Vagina (tissue), 2 donors: ENCODE results near the gene OR2T35. TPM values are rescaled to one million over a fixed set of nuclear protein-coding genes. Genes with fewer than 3 reads are reported as not detected.

ENCODE experiments used
- DNase-seq, 2 donors: peaks; one replicate each; pipeline ENCODE4 v3.0.0-alpha.2; 2017; ENCODE audit errors: extremely low spot score in 2 of 2
- H3K27ac ChIP-seq: fragments of 200-600 bp; sonication (generic); one replicate; pipeline ENCODE4 v1.5.1; 2019
- H3K27me3 ChIP-seq: fragments of 200-600 bp; sonication (generic); one replicate; pipeline ENCODE4 v1.5.1; 2019
- H3K36me3 ChIP-seq, 2 donors: fragments of 200-600 bp; sonication (generic); one replicate each; pipeline ENCODE4 v1.5.1; 2017 to 2019
- H3K4me1 ChIP-seq: fragments of 200-600 bp; sonication (generic); one replicate; pipeline ENCODE4 v1.5.1; 2019
- H3K4me3 ChIP-seq, 2 donors: fragments of 200-600 bp; sonication (generic); 1 replicate in 1 of 2; 2 replicates in 1 of 2; pipeline ENCODE4 v1.5.1; 2016 to 2019
- H3K9me3 ChIP-seq: fragments of 200-600 bp; sonication (generic); one replicate; pipeline ENCODE4 v1.5.1; 2019
- POLR2A ChIP-seq, 2 donors: fragments of 450-650 bp; IDR thresholded peaks; one replicate each; pipeline ENCODE4 v1.6.1; 2017; ENCODE audit warnings: antibody characterized with exemption in 2 of 2, mild to moderate bottlenecking in 2 of 2, moderate library complexity in 2 of 2
- POLR2AphosphoS5 ChIP-seq, 2 donors: sonication (generic); formaldehyde crosslinking; IDR thresholded peaks; one replicate each; pipeline ENCODE4 v1.9.0; 2017; ENCODE audit warnings: antibody characterized with exemption in 2 of 2, mild to moderate bottlenecking in 2 of 2, low read depth in 1 of 2; ENCODE audit not compliant: insufficient read depth in 1 of 2
- intact Hi-C: fragments of 100-400 bp; cut with DNase I; formaldehyde crosslinking; loops from one replicate; pipeline ENCODE4 v1.15.1; 2023
- small RNA-seq: library from RNA; depleted of rRNA; stranded (forward); fragments of <200 nt; gene quantifications from one replicate; pipeline ENCODE3, GENCODE V24; 2016
- total RNA-seq: library from RNA; depleted of rRNA; stranded (reverse); fragments of >200 nt; gene quantifications from one replicate; pipeline ENCODE4 v1.2.3, GENCODE V29; 2016
- TF ChIP-seq, protein P1 (sequence below), 3 experiments: fragments of 450-650 bp in 2 of 3; fragments of 200-600 bp in 1 of 3; sonication (generic) in 1 of 3; IDR thresholded peaks; one replicate each; pipeline ENCODE4 v1.5.1; 2017 to 2019; ENCODE audit warnings: antibody characterized with exemption in 3 of 3, mild to moderate bottlenecking in 2 of 3, moderate library complexity in 2 of 3

OR2T35 gene
- total RNA-seq, 1 donor from 2014 or later = not detected

- Histone ChIP-seq H3K4me3 (no peak overlapping the region), H3K36me3 (no peaks in the 10 kb centered on the region), H3K27ac (no peak overlapping the region), H3K4me1 (no peaks in the 10 kb centered on the region), H3K27me3 (no peaks in the 10 kb centered on the region), H3K9me3 (no peaks in the 10 kb centered on the region)
- intact Hi-C loops = no loop called here
- DNase-seq = no peak
- TF ChIP-seq, protein P1, sequence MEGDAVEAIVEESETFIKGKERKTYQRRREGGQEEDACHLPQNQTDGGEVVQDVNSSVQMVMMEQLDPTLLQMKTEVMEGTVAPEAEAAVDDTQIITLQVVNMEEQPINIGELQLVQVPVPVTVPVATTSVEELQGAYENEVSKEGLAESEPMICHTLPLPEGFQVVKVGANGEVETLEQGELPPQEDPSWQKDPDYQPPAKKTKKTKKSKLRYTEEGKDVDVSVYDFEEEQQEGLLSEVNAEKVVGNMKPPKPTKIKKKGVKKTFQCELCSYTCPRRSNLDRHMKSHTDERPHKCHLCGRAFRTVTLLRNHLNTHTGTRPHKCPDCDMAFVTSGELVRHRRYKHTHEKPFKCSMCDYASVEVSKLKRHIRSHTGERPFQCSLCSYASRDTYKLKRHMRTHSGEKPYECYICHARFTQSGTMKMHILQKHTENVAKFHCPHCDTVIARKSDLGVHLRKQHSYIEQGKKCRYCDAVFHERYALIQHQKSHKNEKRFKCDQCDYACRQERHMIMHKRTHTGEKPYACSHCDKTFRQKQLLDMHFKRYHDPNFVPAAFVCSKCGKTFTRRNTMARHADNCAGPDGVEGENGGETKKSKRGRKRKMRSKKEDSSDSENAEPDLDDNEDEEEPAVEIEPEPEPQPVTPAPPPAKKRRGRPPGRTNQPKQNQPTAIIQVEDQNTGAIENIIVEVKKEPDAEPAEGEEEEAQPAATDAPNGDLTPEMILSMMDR (IDR thresholded peaks at IDR 0.05) = no peak
- TF ChIP-seq POLR2AphosphoS5 (IDR thresholded peaks at IDR 0.05; ENCODE audit: insufficient read depth in 1 of 2, low read depth in 1 of 2) (no peak), POLR2A (IDR thresholded peaks at IDR 0.05) (no peak)
Observed at GRCh38 chr1:248592655-248593054, 52.4 kb downstream of the OR2T35 start.

- no peak for DNase-seq
- Histone ChIP-seq H3K4me1 (no peaks in the 10 kb centered on the region), H3K27ac (no peak overlapping the region), H3K27me3 (no peaks in the 10 kb centered on the region), H3K9me3 (no peaks in the 10 kb centered on the region), H3K36me3 (no peaks in the 10 kb centered on the region), H3K4me3 (no peak overlapping the region)
- intact Hi-C loops = no loop called here
- TF ChIP-seq POLR2A (IDR thresholded peaks at IDR 0.05) (no peak), POLR2AphosphoS5 (IDR thresholded peaks at IDR 0.05; ENCODE audit: insufficient read depth in 1 of 2, low read depth in 1 of 2) (no peak)
- TF ChIP-seq, protein P1 (IDR thresholded peaks at IDR 0.05) = no peak
Observed at GRCh38 chr1:248590055-248590454, 55.0 kb downstream of the OR2T35 start.

DNA sequence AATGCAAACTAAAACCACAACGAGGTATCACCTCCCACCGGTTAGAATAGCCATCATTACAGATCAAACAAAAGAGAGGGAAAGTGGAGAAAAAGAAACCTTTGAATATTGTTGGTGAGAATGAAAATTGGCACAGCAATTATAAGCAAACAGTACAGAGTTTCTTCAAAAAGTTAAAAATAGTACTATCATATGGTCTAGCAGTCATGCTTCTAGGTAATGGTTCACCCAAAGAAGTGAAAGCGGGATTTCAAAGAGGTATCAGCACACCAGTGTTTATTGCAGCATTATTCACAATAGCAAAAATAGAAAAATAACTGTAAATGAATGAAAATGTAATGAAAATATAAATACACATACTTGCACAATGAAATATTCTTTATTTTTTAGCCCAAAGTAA is 55.7 kb downstream of the OR2T35 start:
- Histone ChIP-seq H3K36me3 (no peaks in the 10 kb centered on the region), H3K9me3 (no peaks in the 10 kb centered on the region), H3K27me3 (no peaks in the 10 kb centered on the region), H3K27ac (no peak overlapping the region), H3K4me3 (no peak overlapping the region), H3K4me1 (no peaks in the 10 kb centered on the region)
- DNase-seq = no peak
- intact Hi-C loops = no loop called here
- no peak for TF ChIP-seq POLR2AphosphoS5 (IDR thresholded peaks at IDR 0.05; ENCODE audit: insufficient read depth in 1 of 2, low read depth in 1 of 2)
- TF ChIP-seq, protein P1 (IDR thresholded peaks at IDR 0.05) = no peak
- TF ChIP-seq POLR2A (IDR thresholded peaks at IDR 0.05) = no peak

Small RNAs within 50 kb of the gene (small RNA-seq; reads per million reads assigned to genes)
- gene RF00019 = not detected

Other genes with a start within 250 kb of the OR2T35 start
- gene OR2T1, start 242.2 kb downstream of the OR2T35 start, total RNA-seq = not detected
- not detected for gene OR2T2, start 199.6 kb downstream of the OR2T35 start, total RNA-seq
- gene OR2T3, start 171.9 kb downstream of the OR2T35 start, total RNA-seq = not detected
- not detected for gene OR2T5, start 156.7 kb downstream of the OR2T35 start, total RNA-seq
- gene OR2G6, start 137.2 kb downstream of the OR2T35 start, total RNA-seq = not detected
- gene OR2T29, start 82.5 kb downstream of the OR2T35 start, total RNA-seq = not detected
- not detected for gene OR2T34, start 70.5 kb downstream of the OR2T35 start, total RNA-seq
- gene OR2T10, start 47.6 kb downstream of the OR2T35 start, total RNA-seq = not detected
- gene OR2T11, start 10.2 kb downstream of the OR2T35 start, total RNA-seq = not detected
- gene OR2T27, start 10.2 kb upstream of the OR2T35 start, total RNA-seq = not detected
- gene OR14I1, start 57.5 kb upstream of the OR2T35 start, total RNA-seq = not detected
- not detected for gene LYPD8, start 110.5 kb upstream of the OR2T35 start, total RNA-seq
- 18.7 TPM for gene SH3BP5L, start 180.6 kb upstream of the OR2T35 start, total RNA-seq
- gene ZNF672, start 192.9 kb upstream of the OR2T35 start, total RNA-seq = 44.9 TPM
- gene ZNF692, start 213.8 kb upstream of the OR2T35 start, total RNA-seq = 46.7 TPM